ENCODE data around the gene EPS8L2. TPM values are rescaled to one million over a fixed set of nuclear protein-coding genes. Genes with fewer than 3 reads are reported as not detected.

EPS8L2 gene
- total and polyA plus RNA-seq, 2 of the 8 experiments (the other 6 are each of a cell fraction or from before 2014, with no cell fraction given), result 38.5 to 57.0 TPM

DNA sequence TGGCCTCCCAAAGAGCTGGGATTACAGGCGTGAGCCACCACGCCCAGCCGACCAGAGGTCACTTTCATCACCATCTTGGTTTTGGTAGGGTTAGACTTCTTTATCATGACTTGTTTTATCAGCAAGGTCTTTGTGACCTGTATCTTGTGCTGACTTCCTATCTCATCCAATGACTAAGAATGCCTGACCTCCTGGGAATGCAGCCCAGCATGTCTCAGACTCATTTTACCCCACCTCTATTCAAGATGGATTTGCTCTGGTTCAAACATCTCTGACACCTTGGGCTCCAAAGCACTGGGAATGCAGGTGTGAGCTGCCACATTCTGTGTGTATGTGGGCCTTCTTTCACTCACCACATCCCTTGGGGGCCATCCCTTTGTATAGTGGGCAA lies 36.1 kb downstream of the EPS8L2 start (continued):
- no peak for TF ChIP-seq CTCF (IDR thresholded peaks at IDR 0.05; ENCODE audit: control extremely low read depth in 1 of 3, insufficient read depth in 1 of 3, low read depth in 1 of 3, low read length in 3 of 3)
- TF ChIP-seq, protein P1, sequence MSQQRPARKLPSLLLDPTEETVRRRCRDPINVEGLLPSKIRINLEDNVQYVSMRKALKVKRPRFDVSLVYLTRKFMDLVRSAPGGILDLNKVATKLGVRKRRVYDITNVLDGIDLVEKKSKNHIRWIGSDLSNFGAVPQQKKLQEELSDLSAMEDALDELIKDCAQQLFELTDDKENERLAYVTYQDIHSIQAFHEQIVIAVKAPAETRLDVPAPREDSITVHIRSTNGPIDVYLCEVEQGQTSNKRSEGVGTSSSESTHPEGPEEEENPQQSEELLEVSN (IDR thresholded peaks at IDR 0.05), result no peak
- TF ChIP-seq RAD21 (IDR thresholded peaks at IDR 0.05 in 1 of 2, conservative IDR thresholded peaks at IDR 0.05 in 1 of 2; ENCODE audit: low read depth in 2 of 2, low read length in 2 of 2), result no peak
- TF ChIP-seq USF2 (IDR thresholded peaks at IDR 0.05; ENCODE audit: low read length), result no peak
- no peak for TF ChIP-seq FOSL1 (IDR thresholded peaks at IDR 0.05; ENCODE audit: insufficient read depth, low read depth, low read length)
- TF ChIP-seq POLR2AphosphoS5 (IDR thresholded peaks at IDR 0.05; ENCODE audit: low read depth, low read length), result no peak
- no peak for TF ChIP-seq TAF1 (IDR thresholded peaks at IDR 0.05; ENCODE audit: low read depth, low read length)
- no peak for TF ChIP-seq SP4 (IDR thresholded peaks at IDR 0.05; ENCODE audit: low read length)
- no peak for TF ChIP-seq KDM4A (IDR thresholded peaks at IDR 0.05; ENCODE audit: low read depth, low read length, severe bottlenecking)

Measured in H1 (cell line).